CD14-positive monocyte (primary cell): Measurements from ENCODE around the gene C1QTNF1. TPM values are rescaled to one million over a fixed set of nuclear protein-coding genes. Genes with fewer than 3 reads are reported as not detected.
A peak's percentile ranks its signal among the peaks of the same experiment; 100 is the strongest.
"Not testable (repeated sequence)": the region's sequence is repeated elsewhere in the genome, so short reads cannot be mapped to it uniquely, and the experiment has no call there.

Experiments
- DNase-seq, 3 donors: peaks; one replicate each; pipeline ENCODE4 v3.0.0-alpha.2; 2011 to 2022
- H2AFZ ChIP-seq: 2 replicates; pipeline ENCODE4 v1.6.0; 2012; ENCODE audit warnings: mild to moderate bottlenecking, low read depth, low read length, inconsistent platforms; ENCODE audit not compliant: insufficient read depth, poor library complexity, severe bottlenecking
- H3K27ac ChIP-seq, 2 donors: 1 replicate in 1 of 2; 2 replicates in 1 of 2; pipeline ENCODE4 v1.5.1; 2012 to 2013; ENCODE audit warnings: low read length in 2 of 2, control low read depth in 1 of 2, inconsistent platforms in 1 of 2, low read depth in 1 of 2, mild to moderate bottlenecking in 1 of 2
- H3K27me3 ChIP-seq, 2 donors: one replicate each; pipeline versions ENCODE4 v1.6.0 to v1.6.1; 2011 to 2013; ENCODE audit warnings: low read length in 2 of 2; ENCODE audit not compliant: control insufficient read depth in 2 of 2, insufficient read depth in 2 of 2
- H3K36me3 ChIP-seq, 2 donors: replicated peaks in 1 of 2; 1 replicate in 1 of 2; 2 replicates in 1 of 2; pipeline versions ENCODE4 v1.5.1 to v1.6.1; 2012 to 2013; ENCODE audit warnings: low read length in 2 of 2, control low read depth in 1 of 2, inconsistent platforms in 1 of 2, mild to moderate bottlenecking in 1 of 2; ENCODE audit not compliant: insufficient read depth in 2 of 2, control insufficient read depth in 1 of 2
- H3K4me1 ChIP-seq, 2 donors: 1 replicate in 1 of 2; 2 replicates in 1 of 2; pipeline versions ENCODE4 v1.5.1 to v1.6.1; 2012 to 2013; ENCODE audit warnings: low read length in 2 of 2, control low read depth in 1 of 2, inconsistent platforms in 1 of 2, mild to moderate bottlenecking in 1 of 2, moderate library complexity in 1 of 2; ENCODE audit not compliant: insufficient read depth in 2 of 2, control insufficient read depth in 1 of 2
- H3K4me2 ChIP-seq: replicated peaks from 2 replicates; pipeline ENCODE3; 2012; ENCODE audit warnings: low read length, moderate library complexity, mild to moderate bottlenecking; ENCODE audit not compliant: poor library complexity, severe bottlenecking; ENCODE audit errors: extremely low read depth
- H3K4me3 ChIP-seq, 3 experiments: fragments of 200-600 bp in 1 of 3; sonication (generic) in 1 of 3; replicated peaks in 1 of 3; 1 replicate in 2 of 3; 2 replicates in 1 of 3; pipeline ENCODE4 v1.5.1; 2011 to 2013; ENCODE audit warnings: low read length in 3 of 3, mild to moderate bottlenecking in 3 of 3, control low read depth in 2 of 3, low read depth in 2 of 3, inconsistent platforms in 1 of 3, moderate library complexity in 1 of 3
- H3K79me2 ChIP-seq: 2 replicates; pipeline ENCODE4 v1.6.0; 2012; ENCODE audit warnings: mild to moderate bottlenecking, control low read depth, inconsistent platforms, low read length, moderate library complexity; ENCODE audit not compliant: insufficient read depth
- H3K9ac ChIP-seq: 2 replicates; pipeline ENCODE4 v1.6.0; 2017; ENCODE audit warnings: low read length, mild to moderate bottlenecking; ENCODE audit not compliant: insufficient read depth, poor library complexity, severe bottlenecking
- H3K9me3 ChIP-seq, 2 donors: replicated peaks in 1 of 2; 1 replicate in 1 of 2; 2 replicates in 1 of 2; pipeline versions ENCODE4 v1.5.1 to v1.6.1; 2012 to 2013; ENCODE audit warnings: low read length in 2 of 2, control low read depth in 1 of 2; ENCODE audit not compliant: control insufficient read depth in 1 of 2, insufficient read depth in 1 of 2
- H4K20me1 ChIP-seq: 2 replicates; pipeline ENCODE4 v1.6.0; 2012; ENCODE audit warnings: mild to moderate bottlenecking, low read length, control low read depth, moderate library complexity; ENCODE audit not compliant: insufficient read depth
- H3K27ac Mint-ChIP-seq, 7 donors: one replicate each; pipeline ENCODE4 v1.8.0; 2020; ENCODE audit warnings: mild to moderate bottlenecking in 7 of 7, mixed read lengths in 7 of 7, moderate library complexity in 6 of 7, inconsistent platforms in 2 of 7
- H3K27me3 Mint-ChIP-seq, 3 donors: one replicate each; pipeline ENCODE4 v1.8.0; 2021 to 2022; ENCODE audit warnings: low read depth in 3 of 3, mild to moderate bottlenecking in 3 of 3, mixed read lengths in 3 of 3, moderate library complexity in 3 of 3, inconsistent platforms in 1 of 3
- H3K36me3 Mint-ChIP-seq, 2 donors: one replicate each; pipeline ENCODE4 v1.8.0; 2020; ENCODE audit warnings: mixed read lengths in 2 of 2, inconsistent platforms in 1 of 2, mild to moderate bottlenecking in 1 of 2
- H3K4me1 Mint-ChIP-seq: one replicate; pipeline ENCODE4 v1.8.0; 2020; ENCODE audit warnings: mild to moderate bottlenecking, mixed read lengths
- H3K4me3 Mint-ChIP-seq, 2 donors: one replicate each; pipeline ENCODE4 v1.8.0; 2020; ENCODE audit warnings: mild to moderate bottlenecking in 2 of 2, mixed read lengths in 2 of 2, moderate library complexity in 1 of 2
- H3K9me3 Mint-ChIP-seq, 7 donors: one replicate each; pipeline ENCODE4 v1.8.0; 2020 to 2022; ENCODE audit warnings: mixed read lengths in 7 of 7, mild to moderate bottlenecking in 6 of 7, moderate library complexity in 6 of 7, inconsistent platforms in 2 of 7
- WGBS: methylation state at CpG from one replicate; pipeline ENCODE4 v1.1.5; 2013; ENCODE audit warnings: missing lambda C conversion rate; ENCODE audit not compliant: insufficient coverage; 5-methylcytosine and 5-hydroxymethylcytosine counted together
- intact Hi-C, 2 donors: fragments of 100-400 bp; cut with micrococcal nuclease; formaldehyde crosslinking; loops; one replicate each; pipeline versions ENCODE4 v1.15.0 to v1.15.1; 2023
- polyA plus RNA-seq, 3 donors: library from polyadenylated mRNA; depleted of rRNA in 1 of 3; unstranded in 2 of 3; stranded (reverse) in 1 of 3; fragments of 300-500 nt in 2 of 3; fragments of >200 nt in 1 of 3; fragmentation: Illumina TruSeq in 2 of 3; gene quantifications; 1 replicate in 2 of 3; 2 replicates in 1 of 3; pipeline ENCODE4 v1.2.3, GENCODE V29; 2012 to 2021
- TF ChIP-seq, protein P1 (sequence below): fragments of 200-600 bp; IDR thresholded peaks from one replicate; pipeline ENCODE4 v1.8.0; 2022; ENCODE audit warnings: antibody characterized with exemption, mild to moderate bottlenecking

C1QTNF1 gene
- polyA plus RNA-seq, 3 donors: not detected

GRCh38 chr17:79020631-79021301 lies 3.2 kb upstream of the C1QTNF1 start:
- peaks cover under 1 to 13% (median 6%) of the 10 kb centered on the region in 7 donors for H3K9me3 Mint-ChIP-seq
- Histone ChIP-seq H3K9me3 (peaks cover 0 to 3% of the 10 kb centered on the region in 2 donors), H3K27me3 (peaks cover 34 to 58% of the 10 kb centered on the region in 2 donors), H2AFZ (no peak overlapping the region), H3K4me3 (no peak overlapping the region), H3K9ac (no peak overlapping the region), H3K4me2 (no peak overlapping the region), H3K4me1 (peaks cover 11% of the 10 kb centered on the region in 2 donors), H3K27ac (no peak overlapping the region), H3K36me3 (no peaks in the 10 kb centered on the region), H4K20me1 (no peaks in the 10 kb centered on the region), H3K79me2 (no peaks in the 10 kb centered on the region)
- TF ChIP-seq, protein P1, sequence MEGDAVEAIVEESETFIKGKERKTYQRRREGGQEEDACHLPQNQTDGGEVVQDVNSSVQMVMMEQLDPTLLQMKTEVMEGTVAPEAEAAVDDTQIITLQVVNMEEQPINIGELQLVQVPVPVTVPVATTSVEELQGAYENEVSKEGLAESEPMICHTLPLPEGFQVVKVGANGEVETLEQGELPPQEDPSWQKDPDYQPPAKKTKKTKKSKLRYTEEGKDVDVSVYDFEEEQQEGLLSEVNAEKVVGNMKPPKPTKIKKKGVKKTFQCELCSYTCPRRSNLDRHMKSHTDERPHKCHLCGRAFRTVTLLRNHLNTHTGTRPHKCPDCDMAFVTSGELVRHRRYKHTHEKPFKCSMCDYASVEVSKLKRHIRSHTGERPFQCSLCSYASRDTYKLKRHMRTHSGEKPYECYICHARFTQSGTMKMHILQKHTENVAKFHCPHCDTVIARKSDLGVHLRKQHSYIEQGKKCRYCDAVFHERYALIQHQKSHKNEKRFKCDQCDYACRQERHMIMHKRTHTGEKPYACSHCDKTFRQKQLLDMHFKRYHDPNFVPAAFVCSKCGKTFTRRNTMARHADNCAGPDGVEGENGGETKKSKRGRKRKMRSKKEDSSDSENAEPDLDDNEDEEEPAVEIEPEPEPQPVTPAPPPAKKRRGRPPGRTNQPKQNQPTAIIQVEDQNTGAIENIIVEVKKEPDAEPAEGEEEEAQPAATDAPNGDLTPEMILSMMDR: no peak
- no peak for DNase-seq
- no peak overlapping the region for H3K27ac Mint-ChIP-seq
- intact Hi-C loops: no loop called here
- no CpG with 5 or more reads among the region's 2 CpGs for WGBS
- H3K4me1 Mint-ChIP-seq: peaks cover 13% of the 10 kb centered on the region
- peaks cover 3 to 4% of the 10 kb centered on the region in 2 donors for H3K36me3 Mint-ChIP-seq
- H3K27me3 Mint-ChIP-seq: peaks cover 58 to 60% (median 60%) of the 10 kb centered on the region in 3 donors
- H3K4me3 Mint-ChIP-seq: peak overlapping the region in 1 of 2 donors; percentile 29

DNA sequence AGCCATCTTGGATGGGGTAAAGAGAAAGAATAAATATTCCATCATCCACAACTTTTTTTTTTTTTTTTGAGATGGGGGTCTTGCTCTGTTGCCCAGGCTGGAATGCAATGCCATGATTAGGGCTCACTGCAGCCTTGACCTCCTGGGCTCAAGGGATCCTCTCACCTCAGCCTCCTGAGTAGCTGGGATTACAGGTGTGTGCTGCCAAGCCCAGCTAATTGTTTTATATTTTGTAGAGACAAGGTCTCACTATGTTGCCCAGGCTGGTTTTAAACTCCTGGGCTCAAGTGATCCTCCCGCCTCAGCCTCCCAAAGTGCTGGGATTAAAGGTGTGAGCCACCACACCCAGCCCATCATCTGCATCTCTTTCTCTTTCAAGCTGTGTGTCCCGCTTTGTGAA lies 2.0 kb upstream of the C1QTNF1 start:
- DNase-seq, H3K27ac ChIP-seq, H3K9me3 ChIP-seq, intact Hi-C loops, H2AFZ ChIP-seq, H3K36me3 ChIP-seq, H3K36me3 Mint-ChIP-seq, H3K4me2 ChIP-seq, H3K9ac ChIP-seq, H3K27ac Mint-ChIP-seq, H3K79me2 ChIP-seq, H3K4me3 ChIP-seq, H4K20me1 ChIP-seq: not testable (repeated sequence)
- Mint-ChIP-seq H3K4me3 (peak overlapping the region in 1 of 2 donors; percentile 17), H3K4me1 (peaks cover 13% of the 10 kb centered on the region), H3K27me3 (peaks cover 68 to 70% (median 69%) of the 10 kb centered on the region in 3 donors), H3K9me3 (peaks cover 0 to 16% (median 5%) of the 10 kb centered on the region in 7 donors)
- peaks cover 34 to 69% of the 10 kb centered on the region in 2 donors for H3K27me3 ChIP-seq
- 100% methylated on average over 1 of the region's 2 CpGs for WGBS
- peaks cover 11% of the 10 kb centered on the region in 2 donors for H3K4me1 ChIP-seq
